Trophoblast cell (in vitro differentiated cells and primary cell): ENCODE results near the gene TAS2R46.
A peak's percentile ranks its signal among the peaks of the same experiment; 100 is the strongest.
"Not testable (repeated sequence)": the region's sequence is repeated elsewhere in the genome, so short reads cannot be mapped to it uniquely, and the experiment has no call there.

Experiments
- DNase-seq, 2 donors: peaks; one replicate each; pipeline ENCODE4 v3.0.0-alpha.2; 2016
- H2AFZ ChIP-seq: 2 replicates; pipeline ENCODE4 v1.6.1; 2013; ENCODE audit warnings: low read length, moderate library complexity, mild to moderate bottlenecking; ENCODE audit not compliant: insufficient read depth, poor library complexity
- H2AK5ac ChIP-seq: 2 replicates; pipeline ENCODE4 v1.6.1; 2013; ENCODE audit warnings: mild to moderate bottlenecking, low read length
- H2BK120ac ChIP-seq: 2 replicates; pipeline ENCODE4 v1.6.1; 2013; ENCODE audit warnings: low read length, mild to moderate bottlenecking, moderate library complexity; ENCODE audit not compliant: insufficient read depth, poor library complexity
- H2BK12ac ChIP-seq: 2 replicates; pipeline ENCODE4 v1.6.1; 2013; ENCODE audit warnings: mild to moderate bottlenecking, low read length, moderate library complexity
- H2BK5ac ChIP-seq: 2 replicates; pipeline ENCODE4 v1.6.1; 2013; ENCODE audit warnings: low read length, low read depth, moderate library complexity, mild to moderate bottlenecking; ENCODE audit not compliant: poor library complexity
- H3K14ac ChIP-seq: 2 replicates; pipeline ENCODE4 v1.6.1; 2013; ENCODE audit warnings: mild to moderate bottlenecking, low read length
- H3K18ac ChIP-seq: 2 replicates; pipeline ENCODE4 v1.6.1; 2013; ENCODE audit warnings: mild to moderate bottlenecking, low read length
- H3K23ac ChIP-seq: 2 replicates; pipeline ENCODE4 v1.6.1; 2013; ENCODE audit warnings: low read length
- H3K27ac ChIP-seq: 2 replicates; pipeline ENCODE4 v1.5.1; 2013; ENCODE audit warnings: low read depth, mild to moderate bottlenecking, inconsistent platforms, low read length, moderate library complexity
- H3K27me3 ChIP-seq: 2 replicates; pipeline ENCODE4 v1.6.1; 2013; ENCODE audit warnings: inconsistent platforms, mild to moderate bottlenecking, low read length, moderate library complexity; ENCODE audit not compliant: insufficient read depth
- H3K36me3 ChIP-seq, 2 experiments: 1 replicate in 1 of 2; 2 replicates in 1 of 2; pipeline ENCODE4 v1.6.1; 2013; ENCODE audit warnings: low read length in 2 of 2, mild to moderate bottlenecking in 2 of 2, moderate library complexity in 1 of 2; ENCODE audit not compliant: insufficient read depth in 2 of 2, control insufficient read depth in 1 of 2
- H3K4ac ChIP-seq: 2 replicates; pipeline ENCODE4 v1.6.1; 2013; ENCODE audit warnings: low read depth, mild to moderate bottlenecking, low read length, moderate library complexity
- H3K4me1 ChIP-seq, 2 experiments: 1 replicate in 1 of 2; 2 replicates in 1 of 2; pipeline ENCODE4 v1.6.1; 2013; ENCODE audit warnings: low read length in 2 of 2, mild to moderate bottlenecking in 2 of 2, moderate library complexity in 1 of 2; ENCODE audit not compliant: insufficient read depth in 2 of 2, control insufficient read depth in 1 of 2
- H3K4me2 ChIP-seq: 2 replicates; pipeline ENCODE4 v1.6.1; 2013; ENCODE audit warnings: inconsistent platforms, mild to moderate bottlenecking, low read length, moderate library complexity
- H3K4me3 ChIP-seq: 2 replicates; pipeline ENCODE4 v1.5.1; 2013; ENCODE audit warnings: mild to moderate bottlenecking, low read depth, low read length, inconsistent platforms
- H3K79me1 ChIP-seq: one replicate; pipeline ENCODE4 v1.6.1; 2013; ENCODE audit warnings: low read length
- H3K79me2 ChIP-seq: 2 replicates; pipeline ENCODE4 v1.6.1; 2013; ENCODE audit warnings: low read length, mild to moderate bottlenecking; ENCODE audit not compliant: control insufficient read depth, insufficient read depth, poor library complexity
- H3K9ac ChIP-seq: 2 replicates; pipeline ENCODE4 v1.6.1; 2013; ENCODE audit warnings: mild to moderate bottlenecking, low read length
- H3K9me3 ChIP-seq: 2 replicates; pipeline ENCODE4 v1.6.1; 2013; ENCODE audit warnings: low read depth, mild to moderate bottlenecking, control low read depth, inconsistent platforms, low read length; ENCODE audit not compliant: insufficient read depth
- H4K12ac ChIP-seq: 2 replicates; pipeline ENCODE4 v1.6.1; 2013; ENCODE audit warnings: low read depth, mild to moderate bottlenecking, low read length, moderate library complexity
- H4K8ac ChIP-seq: 2 replicates; pipeline ENCODE4 v1.6.1; 2013; ENCODE audit warnings: low read depth, mild to moderate bottlenecking, low read length, moderate library complexity
- H4K91ac ChIP-seq: one replicate; pipeline ENCODE4 v1.6.1; 2013; ENCODE audit warnings: low read depth, mild to moderate bottlenecking, low read length, moderate library complexity
- WGBS: extraction: QIAGEN DNeasy Blood & Tissue Kit; methylation state at CpG from one replicate; pipeline ENCODE4 v1.1.7; 2013; ENCODE audit warnings: missing lambda C conversion rate; ENCODE audit not compliant: insufficient read length, insufficient coverage; ENCODE audit errors: extremely low coverage; 5-methylcytosine and 5-hydroxymethylcytosine counted together

Gene TAS2R46

GRCh38 chr12:11033959-11034358 is 28.1 kb downstream of the TAS2R46 start:
- not testable (repeated sequence) for H3K27me3 ChIP-seq, H3K79me1 ChIP-seq, H2BK5ac ChIP-seq, H3K27ac ChIP-seq, H3K9me3 ChIP-seq, H2AFZ ChIP-seq, H2AK5ac ChIP-seq, H3K4me1 ChIP-seq, H3K4me3 ChIP-seq, H4K12ac ChIP-seq, H3K4me2 ChIP-seq, H3K79me2 ChIP-seq, H4K91ac ChIP-seq, H3K23ac ChIP-seq, H3K9ac ChIP-seq, H2BK120ac ChIP-seq, H3K18ac ChIP-seq, H3K36me3 ChIP-seq, H4K8ac ChIP-seq, H3K4ac ChIP-seq, H3K14ac ChIP-seq, DNase-seq, H2BK12ac ChIP-seq
- no CpG with 5 or more reads among the region's 3 CpGs for WGBS

GRCh38 chr12:11031307-11031706 is 30.8 kb downstream of the TAS2R46 start, which contains the start of gene TAS2R31:
TSS of gene TAS2R31 (minus strand) at chr12:11031407. CDS start at chr12:11031335, 72 bp downstream.
- no peak within 1 kb of the TSS for H2AK5ac ChIP-seq
- no peak within 1 kb of the TSS for H4K8ac ChIP-seq
- no peak within 1 kb of the TSS for H3K23ac ChIP-seq
- H3K14ac ChIP-seq = no peak within 1 kb of the TSS
- no peaks in the 10 kb centered on the region for H3K79me1 ChIP-seq
- no peaks in the 10 kb centered on the region for H3K4me1 ChIP-seq
- no peaks in the 10 kb centered on the region for H3K79me2 ChIP-seq
- H4K91ac ChIP-seq = no peak within 1 kb of the TSS
- H2BK120ac ChIP-seq = no peak within 1 kb of the TSS
- H3K4me2 ChIP-seq = no peak within 1 kb of the TSS
- peaks cover 0 to 3% of the 10 kb centered on the region in 2 experiments for H3K36me3 ChIP-seq
- no peak within 1 kb of the TSS for H3K9ac ChIP-seq
- no peaks in the 10 kb centered on the region for H3K27me3 ChIP-seq
- no peak within 1 kb of the TSS for H3K27ac ChIP-seq
- no peak within 1 kb of the TSS for H2AFZ ChIP-seq
- no peak within 1 kb of the TSS for H3K18ac ChIP-seq
- H2BK5ac ChIP-seq = no peak within 1 kb of the TSS
- no peak within 1 kb of the TSS for H3K4me3 ChIP-seq
- no peak within 1 kb of the TSS for H2BK12ac ChIP-seq
- H4K12ac ChIP-seq = no peak within 1 kb of the TSS
- WGBS = no CpG with 5 or more reads among the region's 6 CpGs
- H3K4ac ChIP-seq = no peak within 1 kb of the TSS
- no peak for DNase-seq
- no peaks in the 10 kb centered on the region for H3K9me3 ChIP-seq

- H3K4me3 ChIP-seq = no peak overlapping the region
- H2BK5ac ChIP-seq = no peak overlapping the region
- H3K27ac ChIP-seq = no peak overlapping the region
- H3K36me3 ChIP-seq = peaks cover 2 to 3% of the 10 kb centered on the region in 2 experiments
- no peak overlapping the region for H2AK5ac ChIP-seq
- no peak overlapping the region for H2AFZ ChIP-seq
- H3K9me3 ChIP-seq = no peaks in the 10 kb centered on the region
- H3K14ac ChIP-seq = no peak overlapping the region
- peak; percentile 69 to 84 for DNase-seq
- no peaks in the 10 kb centered on the region for H3K79me1 ChIP-seq
- no peak overlapping the region for H4K91ac ChIP-seq
- H3K4me2 ChIP-seq = no peak overlapping the region
- H3K27me3 ChIP-seq = no peaks in the 10 kb centered on the region
- H3K23ac ChIP-seq = no peak overlapping the region
- no peaks in the 10 kb centered on the region for H3K79me2 ChIP-seq
- H4K8ac ChIP-seq = no peak overlapping the region
- H3K18ac ChIP-seq = no peak overlapping the region
- no peak overlapping the region for H2BK120ac ChIP-seq
- H3K9ac ChIP-seq = no peak overlapping the region
- no peak overlapping the region for H2BK12ac ChIP-seq
- H4K12ac ChIP-seq = no peak overlapping the region
- H3K4ac ChIP-seq = no peak overlapping the region
- H3K4me1 ChIP-seq = no peaks in the 10 kb centered on the region
- WGBS = no CpG with 5 or more reads among the region's 6 CpGs
Measured at GRCh38 chr12:11026118-11026517, 36.0 kb downstream of the TAS2R46 start.

DNA sequence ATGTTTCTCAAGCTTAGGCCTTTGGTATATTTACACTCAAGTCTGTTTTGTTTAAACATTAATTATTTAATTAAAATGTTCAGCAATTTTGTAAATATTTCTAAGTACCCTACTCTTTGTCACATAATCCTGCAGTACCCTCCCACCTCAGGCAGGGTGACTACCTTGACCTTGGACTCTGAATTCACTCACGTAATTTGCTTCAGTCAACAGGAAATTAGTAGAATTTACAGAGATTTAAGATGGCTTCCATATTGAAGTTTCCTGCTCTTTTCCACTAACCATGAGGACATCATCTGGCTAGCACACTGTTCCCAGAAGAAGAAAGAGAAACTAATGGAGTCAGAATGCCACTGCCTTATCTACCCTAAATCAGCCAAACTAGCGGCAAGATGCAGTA is 38.7 kb downstream of the TAS2R46 start:
- Histone ChIP-seq H3K4me2 (no peak overlapping the region), H3K9me3 (no peaks in the 10 kb centered on the region), H4K91ac (no peak overlapping the region), H3K14ac (no peak overlapping the region), H3K4ac (no peak overlapping the region), H3K9ac (no peak overlapping the region), H3K4me3 (no peak overlapping the region), H2BK5ac (no peak overlapping the region), H2BK120ac (no peak overlapping the region), H3K36me3 (peaks cover 2 to 3% of the 10 kb centered on the region in 2 experiments), H3K18ac (no peak overlapping the region), H3K4me1 (no peaks in the 10 kb centered on the region), H4K8ac (no peak overlapping the region), H3K79me2 (no peaks in the 10 kb centered on the region), H2AK5ac (no peak overlapping the region), H2BK12ac (no peak overlapping the region), H3K27me3 (no peaks in the 10 kb centered on the region), H3K23ac (no peak overlapping the region), H3K79me1 (no peaks in the 10 kb centered on the region), H3K27ac (no peak overlapping the region), H2AFZ (no peak overlapping the region), H4K12ac (no peak overlapping the region)
- no peak for DNase-seq
- WGBS = no CpG with 5 or more reads among the region's 2 CpGs
